GM18861 (cell line): ENCODE results near the gene CCDC63.

ENCODE experiments used
- ATAC-seq: cut with Tn5 transposase; IDR thresholded peaks from one replicate; pipeline ENCODE4 v1.9.1; 2021; ENCODE audit not compliant: unreplicated experiment

The CCDC63 gene

DNA sequence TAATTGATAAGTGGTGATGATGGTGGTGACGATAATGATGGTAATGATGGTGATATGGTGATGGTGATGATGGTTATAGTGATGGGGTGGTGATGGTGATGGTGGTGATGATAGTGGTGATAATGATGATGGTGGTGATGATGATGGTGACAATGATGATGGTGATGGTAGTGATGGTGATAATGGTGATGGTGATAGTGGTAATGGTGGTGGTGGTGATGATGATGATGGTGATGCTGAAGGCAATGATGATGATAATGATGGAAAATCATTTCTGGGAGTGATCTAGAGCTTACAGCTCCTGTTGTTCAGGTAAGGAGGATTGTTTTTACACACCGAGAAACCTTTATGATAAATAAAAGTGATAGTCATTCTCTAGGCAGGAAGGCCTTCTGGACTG lies 33.9 kb downstream of the CCDC63 start:
- ATAC-seq = no peak

DNA sequence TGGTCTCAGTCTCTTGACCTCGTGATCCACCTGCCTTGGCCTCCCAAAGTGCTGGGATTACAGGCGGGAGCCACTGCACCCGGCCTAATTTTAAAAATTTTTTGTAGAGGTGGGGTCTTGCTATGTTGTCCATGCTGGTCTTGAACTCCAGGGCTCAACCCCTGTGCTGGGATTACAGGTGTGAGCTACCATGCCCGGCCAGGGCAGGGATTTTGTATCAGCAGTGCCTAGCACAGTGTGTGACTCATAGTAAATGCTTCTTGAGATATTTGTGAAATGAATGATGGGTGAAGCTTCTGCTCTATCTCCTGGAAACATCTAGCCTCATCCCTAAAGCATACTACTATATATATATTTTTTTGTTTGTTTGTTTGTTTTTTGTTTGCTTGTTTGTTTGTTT lies 36.5 kb downstream of the CCDC63 start:
- no peak for ATAC-seq

DNA sequence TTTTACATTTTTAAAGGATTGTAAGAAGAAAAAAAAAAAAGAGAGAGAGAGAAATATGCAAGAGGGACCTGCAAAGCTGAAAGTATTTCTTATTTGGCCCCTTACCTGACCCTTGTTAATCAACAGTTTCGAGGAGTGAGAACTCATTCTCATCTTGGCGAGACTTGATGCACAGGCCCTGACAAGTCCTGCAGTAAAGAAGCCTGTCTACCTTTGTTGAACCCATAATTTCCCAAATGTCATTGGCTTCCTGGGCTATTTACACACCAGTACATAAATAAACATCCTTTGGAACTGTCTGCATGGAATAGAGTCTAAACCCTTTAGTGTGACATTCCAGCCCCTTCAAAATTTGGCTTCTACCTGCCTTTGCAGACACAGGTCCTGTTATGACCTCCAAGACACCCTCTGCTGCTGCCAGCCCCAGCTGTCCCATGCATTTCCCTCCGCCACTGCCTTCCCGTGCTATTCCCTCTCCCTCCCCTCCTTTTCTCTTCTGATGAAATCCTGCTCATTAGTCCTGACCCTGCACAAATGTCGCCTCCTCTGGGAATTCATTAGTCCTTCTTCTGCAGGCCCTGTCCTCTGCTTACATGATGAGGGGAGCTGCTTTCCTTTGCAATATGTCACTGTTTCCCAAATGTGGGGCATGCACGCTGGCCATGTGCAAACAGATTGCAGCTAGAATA lies 38.5 kb downstream of the CCDC63 start:
- ATAC-seq = no peak

DNA sequence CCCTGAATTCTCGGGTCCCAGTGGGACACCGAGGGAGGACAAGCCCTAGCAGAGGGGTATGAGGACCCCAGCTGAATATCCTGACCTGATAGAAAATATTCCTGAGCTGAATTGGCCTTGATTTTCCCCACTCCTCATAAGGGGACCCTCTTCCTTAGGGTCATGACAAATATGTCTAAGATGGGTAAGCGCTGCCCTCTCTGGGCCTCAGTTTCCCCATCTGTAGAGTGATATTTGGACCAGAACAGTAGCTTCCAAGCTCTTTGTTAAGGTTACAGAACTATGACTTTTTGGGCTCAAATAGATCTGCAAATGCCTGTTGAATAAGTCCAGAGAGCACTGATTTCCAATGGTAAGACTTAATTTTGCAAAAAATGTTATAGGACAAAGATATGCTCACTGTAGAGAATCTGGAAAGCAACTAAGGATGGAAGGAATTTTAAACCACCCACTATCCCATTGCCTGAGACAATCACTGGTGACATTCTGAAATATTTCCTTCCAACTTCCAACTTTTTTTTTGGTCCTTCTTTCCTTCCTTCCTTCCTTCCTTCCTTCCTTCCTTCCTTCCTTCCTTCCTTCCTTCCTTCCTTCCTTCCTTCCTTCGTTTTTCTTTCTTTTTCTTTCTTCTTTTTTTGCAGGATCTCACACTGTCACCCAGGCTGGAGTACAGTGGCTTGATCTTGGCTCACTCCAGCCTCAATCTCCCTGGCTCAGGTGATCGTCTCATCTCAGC lies 41.6 kb downstream of the CCDC63 start:
- ATAC-seq = no peak

DNA sequence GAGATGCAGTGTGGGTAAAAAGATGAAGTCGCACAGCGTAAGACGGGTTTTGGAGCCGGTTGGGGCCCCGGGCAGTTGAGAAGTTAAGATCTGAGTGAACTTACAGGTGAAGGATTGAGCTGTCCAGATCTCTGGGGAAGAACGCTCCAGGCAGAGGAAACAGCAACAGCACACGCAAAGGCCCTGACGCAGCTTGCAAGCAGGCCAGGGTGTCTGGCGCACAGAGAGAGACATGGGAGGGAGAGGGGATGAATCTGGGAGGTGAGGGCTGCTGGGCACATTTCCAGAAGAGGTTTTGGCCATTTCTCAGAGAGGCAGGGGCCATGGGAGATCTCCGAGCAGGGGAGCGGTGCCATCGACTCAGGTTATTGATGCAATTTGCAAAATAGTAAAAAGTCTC lies 42.6 kb downstream of the CCDC63 start:
- ATAC-seq = no peak

DNA sequence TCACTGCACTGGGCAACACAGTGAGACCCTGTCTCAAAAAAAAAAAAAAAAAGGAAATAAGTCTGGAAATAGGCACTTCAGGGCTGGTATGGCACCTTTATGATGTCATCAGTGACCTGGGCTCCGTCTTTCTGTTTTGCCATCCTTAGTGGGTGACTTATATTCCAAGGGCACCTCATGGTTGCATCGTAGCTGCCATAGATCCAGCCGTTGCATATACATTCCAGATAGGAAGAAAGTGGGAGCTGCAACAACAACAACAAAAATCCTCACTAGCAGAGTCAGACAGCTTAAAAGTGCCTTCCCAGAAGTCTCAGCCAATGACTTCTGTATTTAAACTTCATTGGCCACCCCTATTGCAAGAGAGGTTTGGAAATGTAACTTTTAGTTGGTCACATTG lies 47.2 kb downstream of the CCDC63 start:
- ATAC-seq = no peak

DNA sequence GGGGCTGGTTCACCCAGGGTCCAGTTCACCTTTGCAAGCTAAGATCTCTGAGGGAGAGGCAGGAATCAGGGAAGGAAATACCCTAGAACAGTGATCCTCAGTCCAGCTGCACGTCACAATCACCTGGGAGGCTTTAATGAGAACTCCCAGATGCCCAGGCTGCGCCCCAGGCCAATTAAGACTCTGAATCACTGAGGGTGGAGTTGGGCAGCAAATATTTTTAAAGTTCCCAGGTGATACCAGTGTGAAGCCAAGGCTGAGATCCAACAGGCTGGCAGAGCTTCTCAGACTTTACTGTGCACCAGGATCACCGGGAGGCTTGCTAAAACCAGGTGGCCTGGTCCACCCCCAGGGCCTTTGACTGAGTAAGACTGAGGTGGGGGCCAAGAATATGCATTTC lies 49.8 kb downstream of the CCDC63 start:
- no peak for ATAC-seq

DNA sequence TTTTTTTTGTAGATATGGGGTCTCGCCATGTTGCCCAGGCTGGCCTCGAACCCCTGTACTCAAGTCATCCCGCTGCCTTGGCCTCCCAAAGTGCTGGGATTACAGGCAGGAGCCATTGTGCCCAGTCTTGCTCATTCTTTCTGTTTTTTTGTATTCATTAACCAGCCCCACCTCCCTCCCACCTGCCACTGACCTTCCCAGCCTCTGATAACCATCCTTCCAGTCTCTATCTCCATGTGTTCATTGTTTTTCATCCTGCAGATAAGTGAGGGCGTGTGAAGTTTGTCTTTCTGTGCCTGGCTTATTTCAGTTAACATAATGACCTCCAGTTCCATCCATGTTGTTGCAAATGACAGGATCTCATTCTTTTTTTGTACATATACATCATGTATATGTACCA lies 54.6 kb downstream of the CCDC63 start:
- no peak for ATAC-seq

DNA sequence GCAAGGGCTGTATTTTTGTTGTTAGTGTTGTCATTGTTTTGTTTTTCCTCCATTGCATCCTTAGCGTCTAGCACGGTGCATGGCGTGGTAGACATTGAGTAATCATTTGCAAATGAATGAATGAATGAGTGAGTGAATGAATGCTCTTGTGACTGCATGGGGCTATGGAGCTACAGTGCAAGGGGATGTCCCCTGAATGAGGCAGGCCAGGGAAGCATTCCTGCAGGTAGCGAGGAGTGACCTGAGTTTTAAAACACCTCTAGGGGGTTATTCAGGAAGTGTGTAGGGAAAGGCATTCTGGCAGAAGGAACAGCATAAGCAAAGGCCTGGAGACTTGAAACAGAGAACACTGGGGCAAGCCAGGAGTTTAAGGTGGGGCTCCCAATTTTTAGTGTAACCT lies 56.7 kb downstream of the CCDC63 start:
- no peak for ATAC-seq

DNA sequence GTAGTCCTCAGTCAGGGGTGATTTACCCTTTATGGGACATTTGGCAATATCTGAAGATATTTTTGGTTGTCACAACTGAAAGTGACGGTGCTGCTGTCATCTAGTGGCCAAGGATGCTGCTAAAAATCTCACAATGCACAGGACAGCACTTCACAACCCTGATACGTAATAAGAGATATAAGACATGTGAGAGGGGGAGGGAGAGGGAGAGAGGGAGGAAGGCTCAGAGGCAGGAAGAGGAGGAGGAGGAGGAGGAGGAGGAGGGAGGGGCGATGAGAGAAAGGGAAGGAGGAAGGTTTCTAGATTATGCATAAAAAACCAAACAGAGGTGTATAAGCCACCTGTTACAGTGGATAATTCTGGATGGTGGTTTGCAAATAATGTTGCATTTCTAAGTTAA lies 59.3 kb downstream of the CCDC63 start:
- ATAC-seq = no peak

DNA sequence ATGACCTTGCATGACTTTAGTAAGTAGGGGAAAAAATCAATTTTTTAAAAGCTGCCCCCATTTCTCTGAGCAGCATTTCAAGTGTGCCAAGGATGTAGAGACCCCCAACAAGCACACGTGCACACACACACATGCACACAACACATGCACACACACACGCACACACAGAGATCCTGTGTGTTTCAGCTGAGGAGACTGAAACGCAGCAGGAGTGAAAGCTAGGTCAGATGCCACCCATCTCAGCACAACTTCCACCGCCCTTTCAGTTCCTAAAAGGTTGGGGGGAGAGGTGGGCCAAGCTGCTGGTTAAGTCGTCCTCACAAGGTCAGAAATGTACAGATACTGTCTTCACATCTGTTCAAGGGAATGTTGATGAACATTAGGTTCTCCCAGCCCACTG lies 59.7 kb downstream of the CCDC63 start:
- ATAC-seq = no peak

DNA sequence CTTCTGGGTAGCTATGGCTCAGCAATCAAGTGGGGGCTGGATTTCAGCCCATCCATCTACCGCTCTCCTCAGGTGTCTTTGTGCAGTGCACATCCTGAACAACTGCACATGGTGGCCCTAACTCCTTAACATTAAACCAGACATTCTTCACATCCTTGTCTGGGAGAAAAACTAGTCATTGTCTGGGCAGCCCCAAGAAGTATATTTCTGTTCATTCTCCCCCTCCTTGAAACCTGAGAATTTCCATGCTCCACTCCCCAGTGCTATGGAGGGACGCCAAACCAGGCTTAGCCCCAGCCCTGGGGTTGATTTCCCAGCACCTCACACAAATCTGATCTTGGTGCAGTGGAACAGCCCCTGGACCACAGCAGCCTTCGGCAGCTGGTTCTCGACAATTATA lies 60.2 kb downstream of the CCDC63 start:
- ATAC-seq = no peak

DNA sequence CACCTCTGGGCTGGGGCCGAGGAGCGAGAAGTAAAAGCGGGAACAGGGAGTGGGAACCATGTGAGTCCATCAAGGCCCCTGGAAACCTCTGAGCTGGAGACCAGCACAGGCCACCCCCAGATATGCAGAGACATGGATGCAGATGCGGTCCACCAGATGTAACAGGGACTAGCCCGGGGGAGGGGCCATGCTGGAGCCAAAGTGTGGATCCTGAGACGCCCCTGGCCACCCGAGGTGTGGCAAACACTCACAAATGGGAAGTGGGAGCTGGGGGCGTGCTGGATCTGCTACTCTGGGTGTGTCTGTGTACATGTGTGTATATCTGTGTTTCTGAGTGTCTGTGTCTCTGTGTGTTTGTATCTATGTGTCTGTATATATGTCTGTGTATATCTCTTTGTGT lies 60.8 kb downstream of the CCDC63 start:
- no peak for ATAC-seq

DNA sequence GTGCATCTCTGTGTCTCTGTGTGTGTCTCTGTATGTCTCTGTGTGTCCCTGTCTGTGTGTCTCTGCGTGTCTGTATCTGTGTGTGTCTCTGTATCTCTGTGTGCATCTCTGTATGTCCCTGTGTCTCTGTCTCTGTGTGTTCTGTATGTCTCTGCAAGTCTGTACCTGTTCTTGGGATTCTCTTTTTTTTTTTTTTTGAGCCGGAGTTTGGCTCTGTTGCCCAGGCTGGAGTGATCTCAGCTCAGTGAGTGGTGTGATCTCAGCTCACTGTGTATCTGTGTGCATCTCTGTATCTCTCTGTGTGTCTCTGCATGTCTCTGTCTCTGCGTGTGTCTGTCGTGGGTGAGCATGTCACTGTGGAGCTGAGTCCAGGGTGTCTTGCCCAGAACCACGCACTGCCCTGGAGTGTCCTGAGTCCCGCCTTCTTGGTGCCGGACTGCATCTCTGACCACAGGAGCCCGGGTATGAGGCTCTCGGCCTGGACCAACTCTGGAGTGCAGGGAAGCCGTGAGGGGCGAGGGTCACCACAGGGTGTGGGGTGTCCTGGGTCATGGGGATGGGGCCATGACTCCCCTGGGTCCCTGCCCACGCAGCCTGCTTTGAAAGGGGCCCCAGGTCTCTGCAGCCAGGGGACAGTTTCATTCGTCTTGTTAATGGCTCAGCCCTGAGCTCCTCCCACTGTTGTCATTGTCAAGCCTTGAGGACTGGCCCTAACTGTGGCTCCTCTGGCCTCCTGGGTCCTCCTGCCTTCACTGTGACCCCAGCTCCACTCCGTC lies 61.8 kb downstream of the CCDC63 start:
- no peak for ATAC-seq

DNA sequence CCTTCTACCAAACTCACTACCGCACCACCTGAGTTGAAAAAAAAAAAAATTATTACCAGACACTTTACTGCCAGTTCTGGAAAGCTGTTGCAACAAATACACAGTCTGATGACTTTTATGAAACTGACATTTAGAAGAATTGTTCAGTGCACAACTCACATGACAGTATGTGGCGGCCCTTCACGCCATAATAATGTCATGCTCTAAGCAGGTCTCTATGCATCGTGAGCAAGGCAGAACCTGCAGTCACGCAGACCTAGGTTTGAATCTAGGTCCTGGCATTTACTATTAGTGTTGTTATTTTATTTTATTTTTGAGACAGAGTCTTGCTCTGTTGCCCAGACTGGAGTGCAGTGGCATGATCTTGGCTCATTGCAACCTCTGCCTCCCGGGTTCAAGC lies 65.5 kb downstream of the CCDC63 start:
- no peak for ATAC-seq

DNA sequence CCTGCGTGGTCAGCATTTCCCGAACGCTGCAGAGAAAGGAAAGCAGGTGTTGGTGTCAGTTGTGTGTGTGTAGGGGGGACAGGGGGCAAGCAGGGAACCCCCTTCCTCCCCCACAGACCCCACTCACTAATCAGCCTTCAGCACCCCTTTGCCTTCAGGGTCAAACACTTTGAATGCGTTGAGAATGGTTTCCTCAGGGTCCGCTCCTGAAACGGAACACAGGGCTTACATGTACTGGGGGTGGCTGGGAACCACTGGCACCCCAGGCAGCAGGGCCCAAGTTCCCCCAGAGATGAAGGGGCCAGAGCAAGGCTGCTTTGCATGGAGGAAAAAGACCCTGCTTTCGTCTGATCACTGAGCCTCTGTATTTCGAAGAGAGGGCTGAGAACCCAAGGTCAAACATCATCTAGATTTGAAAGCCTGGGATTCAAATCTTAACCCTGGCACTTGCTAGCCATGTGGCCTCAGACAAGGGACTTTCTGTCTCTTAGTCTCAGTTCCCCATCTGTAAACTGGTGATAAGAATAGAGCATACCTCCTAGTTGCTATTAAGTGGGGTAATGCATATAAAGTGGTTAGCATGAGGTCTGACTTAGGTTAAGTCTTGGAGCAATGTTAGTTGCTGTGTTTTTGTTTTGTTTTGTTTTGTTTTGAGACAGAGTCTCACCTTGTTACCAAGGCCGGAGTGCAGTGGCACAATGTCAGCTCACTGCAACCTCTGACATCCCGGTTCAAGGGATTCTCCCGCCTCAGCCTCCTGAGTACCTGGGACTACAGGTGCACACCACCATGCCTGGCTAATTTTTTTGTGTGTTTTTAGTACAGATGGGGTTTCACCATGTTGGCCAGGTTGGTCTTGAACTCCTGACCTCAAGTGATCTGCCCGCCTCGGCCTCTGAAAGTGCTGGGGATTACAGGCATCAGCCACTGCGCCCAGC lies 66.6 kb downstream of the CCDC63 start:
- ATAC-seq = peak; percentile 99

DNA sequence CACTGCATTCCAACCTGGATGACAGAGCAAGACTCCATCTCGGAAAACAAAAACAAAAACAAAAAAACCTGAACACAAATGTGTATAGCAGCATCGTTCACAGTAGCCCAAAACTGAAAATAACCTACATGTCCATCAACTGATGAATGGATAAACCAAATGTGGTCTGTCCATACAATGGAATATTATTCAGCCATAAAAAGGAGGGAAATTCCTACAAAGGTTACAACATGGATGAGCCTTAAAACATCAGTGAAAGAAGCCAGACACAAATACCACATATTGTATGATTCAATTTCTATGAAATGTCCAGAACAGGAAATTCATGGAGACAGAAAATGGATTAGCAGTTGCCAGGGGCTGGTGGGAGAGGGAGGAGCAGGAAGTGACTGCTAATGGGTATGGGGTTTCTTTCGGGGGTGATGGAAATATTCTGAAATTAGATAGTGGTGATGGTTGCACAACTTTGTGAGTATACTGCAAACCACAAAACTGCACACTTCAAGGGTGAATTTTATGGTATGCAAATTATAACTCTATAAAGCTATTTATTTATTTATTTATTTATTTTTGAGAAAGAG lies 69.6 kb downstream of the CCDC63 start:
- ATAC-seq = no peak

DNA sequence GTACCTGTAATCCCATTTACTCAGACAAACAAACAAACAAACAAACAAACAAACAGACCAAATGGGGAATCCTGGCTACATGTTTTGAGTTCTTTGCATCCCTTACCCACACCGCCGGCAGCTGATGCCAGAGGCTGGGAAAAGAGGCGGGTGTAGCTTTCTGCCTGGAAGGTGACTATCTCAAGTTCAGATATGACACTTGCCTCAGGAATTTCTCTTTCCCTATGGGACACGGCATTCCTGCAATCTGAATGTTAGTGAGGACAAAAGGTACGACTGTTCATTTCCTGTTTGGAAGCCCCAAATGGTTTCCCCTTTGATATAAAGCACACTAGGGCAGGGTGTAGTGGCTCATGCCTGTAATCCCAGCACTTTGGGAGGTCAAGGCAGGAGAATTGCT lies 70.7 kb downstream of the CCDC63 start:
- no peak for ATAC-seq

DNA sequence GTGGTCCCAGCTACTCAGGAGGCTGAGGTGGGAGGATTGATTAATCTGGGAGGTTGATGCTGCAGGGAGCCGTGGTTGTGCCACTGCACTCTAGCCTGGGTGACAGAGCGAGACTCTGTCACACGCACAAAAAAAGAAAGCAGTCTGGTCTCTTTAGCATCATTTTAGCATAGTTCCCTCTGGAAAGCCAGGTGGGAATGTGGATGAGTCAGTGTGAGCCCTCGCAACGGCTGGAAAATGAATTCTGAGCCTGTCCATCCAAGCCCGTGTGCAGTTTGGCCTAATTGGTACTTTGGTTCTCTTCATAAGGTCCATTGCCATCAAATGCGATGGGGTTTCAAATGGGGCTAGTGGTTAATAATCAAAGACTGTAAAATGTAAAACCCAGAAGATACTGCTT lies 71.2 kb downstream of the CCDC63 start:
- ATAC-seq = no peak

DNA sequence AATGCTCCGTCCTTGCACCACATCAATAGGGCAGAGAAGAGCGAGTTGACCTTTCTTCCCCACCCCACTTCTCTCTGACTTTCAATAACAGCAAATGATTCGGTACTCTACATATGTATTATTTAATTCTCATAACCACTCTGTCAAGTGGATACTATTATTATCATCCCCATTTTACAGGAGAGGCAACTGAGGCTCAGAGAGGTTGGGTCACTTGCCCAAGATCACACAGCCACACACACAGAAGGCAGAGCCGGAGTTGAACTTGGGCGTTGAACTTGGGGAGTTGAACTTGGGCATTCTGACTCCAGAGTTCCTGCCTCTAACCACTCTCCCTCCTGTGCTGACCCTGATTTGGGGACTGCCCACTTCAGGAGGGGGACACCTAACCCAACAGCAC lies 72.9 kb downstream of the CCDC63 start:
- no peak for ATAC-seq
